DOHH2 (cell line): ENCODE results near the gene MRM1.

Experiments
- H3F3A ChIP-seq: fragments of 200-600 bp; sonication (generic), shearing (Covaris generic); 2 replicates; pipeline ENCODE4 v1.6.0; 2016; ENCODE audit warnings: antibody characterized with exemption, mild to moderate bottlenecking; ENCODE audit not compliant: control insufficient read depth, insufficient read depth
- H3K27ac ChIP-seq: fragments of 200-600 bp; sonication (generic); 2 replicates; pipeline ENCODE4 v1.5.1; 2014; ENCODE audit warnings: low read depth, mild to moderate bottlenecking, low read length, moderate library complexity
- H3K27me3 ChIP-seq: fragments of 200-600 bp; sonication (generic); 2 replicates; pipeline ENCODE4 v1.6.1; 2014; ENCODE audit warnings: mild to moderate bottlenecking, low read length, mixed read lengths; ENCODE audit not compliant: control insufficient read depth
- H3K36me3 ChIP-seq: fragments of 200-600 bp; sonication (generic); 2 replicates; pipeline ENCODE4 v1.6.1; 2014; ENCODE audit warnings: mild to moderate bottlenecking, low read length, moderate library complexity, mixed read lengths; ENCODE audit not compliant: control insufficient read depth
- H3K4me1 ChIP-seq: fragments of 200-600 bp; sonication (generic); 2 replicates; pipeline ENCODE4 v1.6.1; 2014; ENCODE audit warnings: mild to moderate bottlenecking, low read length, mixed read lengths; ENCODE audit not compliant: control insufficient read depth
- H3K4me2 ChIP-seq: fragments of 200-600 bp; sonication (generic); 2 replicates; pipeline ENCODE4 v1.6.0; 2014; ENCODE audit warnings: mild to moderate bottlenecking, low read length, moderate library complexity
- H3K4me3 ChIP-seq: fragments of 200-600 bp; sonication (generic); 2 replicates; pipeline ENCODE4 v1.5.1; 2014; ENCODE audit warnings: mild to moderate bottlenecking, low read length, mixed read lengths
- H3K79me2 ChIP-seq: fragments of 200-600 bp; sonication (generic); 2 replicates; pipeline ENCODE4 v1.6.1; 2014; ENCODE audit warnings: mild to moderate bottlenecking, low read length, mixed read lengths; ENCODE audit not compliant: control insufficient read depth
- H3K9me2 ChIP-seq: fragments of 200-600 bp; sonication (generic); replicated peaks from 2 replicates; pipeline ENCODE4 v1.6.1; 2014; ENCODE audit warnings: mild to moderate bottlenecking, low read length, mixed read lengths; ENCODE audit not compliant: control insufficient read depth
- H3K9me3 ChIP-seq: fragments of 200-600 bp; sonication (generic); 2 replicates; pipeline ENCODE4 v1.6.1; 2014; ENCODE audit warnings: antibody characterized with exemption, low read length, mixed read lengths; ENCODE audit not compliant: control insufficient read depth, insufficient read depth
- H4K20me1 ChIP-seq: fragments of 200-600 bp; sonication (generic); 2 replicates; pipeline ENCODE4 v1.6.0; 2014; ENCODE audit warnings: low read depth, mild to moderate bottlenecking, antibody characterized with exemption, low read length, moderate library complexity; ENCODE audit not compliant: control insufficient read depth, insufficient read depth
- CTCF ChIP-seq: fragments of 200-600 bp; sonication (generic); IDR thresholded peaks from one replicate; pipeline ENCODE4 v1.5.1; 2014; ENCODE audit warnings: antibody characterized with exemption, mild to moderate bottlenecking, low read depth, low read length; ENCODE audit not compliant: poor library complexity, severe bottlenecking
- EZH2phosphoT487 ChIP-seq: fragments of 200-600 bp; sonication (generic); IDR thresholded peaks from 2 replicates; pipeline ENCODE4 v1.6.1; 2017; ENCODE audit warnings: borderline replicate concordance, mild to moderate bottlenecking, antibody characterized with exemption, low read length, moderate library complexity, mixed read lengths

The MRM1 gene

GRCh38 chr17:36600465-36600864 is 918 bp upstream of the MRM1 start:
- Histone ChIP-seq H3F3A (no peaks in the 10 kb centered on the region), H3K4me1 (peaks cover 27% of the 10 kb centered on the region), H3K4me3 (peak overlapping the region; percentile 100), H4K20me1 (peaks cover 8% of the 10 kb centered on the region; the same call in 1 of the 2 replicates), H3K9me3 (no peaks in the 10 kb centered on the region), H3K27me3 (no peaks in the 10 kb centered on the region), H3K4me2 (peak overlapping the region; percentile 75), H3K27ac (peak overlapping the region; percentile 43), H3K79me2 (peaks cover 41% of the 10 kb centered on the region), H3K9me2 (no peaks in the 10 kb centered on the region), H3K36me3 (peaks cover 24% of the 10 kb centered on the region)
- TF ChIP-seq EZH2phosphoT487 = no peak
- no peak for TF ChIP-seq CTCF

GRCh38 chr17:36600936-36601302 is 464 bp upstream of the MRM1 start:
- Histone ChIP-seq H3K4me1 (peaks cover 31% of the 10 kb centered on the region), H3K79me2 (peaks cover 45% of the 10 kb centered on the region)
- peak; percentile 50 for TF ChIP-seq CTCF
- no peak for TF ChIP-seq EZH2phosphoT487

GRCh38 chr17:36602030-36602748 is 806 bp downstream of the MRM1 start:
- peak overlapping the region; percentile 75 for H3K4me2 ChIP-seq
- peak overlapping the region; percentile 100 for H3K4me3 ChIP-seq
- no peaks in the 10 kb centered on the region for H3F3A ChIP-seq
- no peaks in the 10 kb centered on the region for H3K27me3 ChIP-seq
- H3K9me3 ChIP-seq = no peaks in the 10 kb centered on the region
- peaks cover 15% of the 10 kb centered on the region; the same call in 1 of the 2 replicates for H4K20me1 ChIP-seq
- H3K36me3 ChIP-seq = peaks cover 31% of the 10 kb centered on the region
- peaks cover 53% of the 10 kb centered on the region for H3K79me2 ChIP-seq
- TF ChIP-seq CTCF = no peak
- no peak for TF ChIP-seq EZH2phosphoT487
- peak overlapping the region; percentile 43 for H3K27ac ChIP-seq
- H3K4me1 ChIP-seq = peaks cover 31% of the 10 kb centered on the region
- H3K9me2 ChIP-seq = no peaks in the 10 kb centered on the region

More at GRCh38 chr17:36600936-36601302, 464 bp upstream of the MRM1 start:
- H3K4me2 ChIP-seq = peak overlapping the region; percentile 75
- H3K27ac ChIP-seq = peak overlapping the region; percentile 43
- H3K4me3 ChIP-seq = peak overlapping the region; percentile 100
- peaks cover 28% of the 10 kb centered on the region for H3K36me3 ChIP-seq
- peaks cover 12% of the 10 kb centered on the region; the same call in 1 of the 2 replicates for H4K20me1 ChIP-seq
- no peaks in the 10 kb centered on the region for H3F3A ChIP-seq
- H3K9me2 ChIP-seq = no peaks in the 10 kb centered on the region
- no peaks in the 10 kb centered on the region for H3K9me3 ChIP-seq
- H3K27me3 ChIP-seq = no peaks in the 10 kb centered on the region
